Measurements from ENCODE around the gene SLC38A1.

The SLC38A1 gene

GRCh38 chr12:46238821-46239220, 30.0 kb downstream of the SLC38A1 start:
- Mint-ChIP-seq H3K36me3 (ENCODE audit: insufficient read depth) (peaks cover 82% of the 10 kb centered on the region), H3K4me1 (ENCODE audit: low read depth in 2 of 2) (peaks cover 36 to 71% of the 10 kb centered on the region in 2 donors), H3K4me3 (no peak overlapping the region), H3K27ac (peak overlapping the region; percentile 36 to 88), H3K9me3 (no peaks in the 10 kb centered on the region), H3K27me3 (no peaks in the 10 kb centered on the region)
- ATAC-seq (replicated peaks) (no peak), DNase-seq (no peak)

GRCh38 chr12:46237371-46238045, 31.3 kb downstream of the SLC38A1 start:
- DNase-seq, result no peak
- H3K4me3 Mint-ChIP-seq, result peak overlapping the region in 1 of 2 donors; percentile 45
- H3K27me3 Mint-ChIP-seq, result no peaks in the 10 kb centered on the region
- no peaks in the 10 kb centered on the region for H3K9me3 Mint-ChIP-seq
- peaks cover 80% of the 10 kb centered on the region for H3K36me3 Mint-ChIP-seq (ENCODE audit: insufficient read depth)
- ATAC-seq (replicated peaks), result no peak
- H3K4me1 Mint-ChIP-seq (ENCODE audit: low read depth in 2 of 2), result peaks cover 35 to 67% of the 10 kb centered on the region in 2 donors
- H3K27ac Mint-ChIP-seq, result peak overlapping the region in 1 of 2 donors; percentile 35

GRCh38 chr12:46234000-46234399, 34.8 kb downstream of the SLC38A1 start:
- Mint-ChIP-seq H3K4me1 (ENCODE audit: low read depth in 2 of 2) (peaks cover 34 to 61% of the 10 kb centered on the region in 2 donors), H3K27ac (peak overlapping the region; percentile 3 to 74), H3K9me3 (no peaks in the 10 kb centered on the region), H3K36me3 (ENCODE audit: insufficient read depth) (peaks cover 71% of the 10 kb centered on the region), H3K27me3 (no peaks in the 10 kb centered on the region), H3K4me3 (peak overlapping the region in 1 of 2 donors; percentile 16)
- peak; percentile 16 for ATAC-seq (replicated peaks)
- DNase-seq, result no peak

DNA sequence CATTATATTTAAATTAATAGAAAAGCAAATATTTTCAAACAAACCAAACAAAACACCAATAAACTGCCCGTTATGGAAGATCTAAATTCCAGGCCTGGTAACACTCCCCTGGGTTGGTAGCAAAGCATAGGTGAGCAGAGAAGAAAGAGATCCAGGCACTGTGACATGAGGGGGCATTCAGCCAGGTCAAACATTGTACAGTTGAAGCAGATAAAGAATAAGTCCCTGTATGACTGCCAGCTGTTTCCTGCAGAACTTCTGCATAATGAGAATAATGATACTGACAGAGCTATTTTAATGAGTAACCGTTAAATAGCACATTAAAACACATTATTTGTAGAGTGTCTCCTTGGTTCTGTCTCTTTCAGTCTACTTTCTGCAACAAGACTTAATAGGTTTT, 35.4 kb downstream of the SLC38A1 start:
- no peak overlapping the region for H3K4me3 Mint-ChIP-seq
- no peak for DNase-seq
- no peaks in the 10 kb centered on the region for H3K27me3 Mint-ChIP-seq
- peak overlapping the region; percentile 3 to 74 for H3K27ac Mint-ChIP-seq
- H3K36me3 Mint-ChIP-seq (ENCODE audit: insufficient read depth), result peaks cover 71% of the 10 kb centered on the region
- peaks cover 30 to 56% of the 10 kb centered on the region in 2 donors for H3K4me1 Mint-ChIP-seq (ENCODE audit: low read depth in 2 of 2)
- no peaks in the 10 kb centered on the region for H3K9me3 Mint-ChIP-seq
- ATAC-seq (replicated peaks), result no peak

DNA sequence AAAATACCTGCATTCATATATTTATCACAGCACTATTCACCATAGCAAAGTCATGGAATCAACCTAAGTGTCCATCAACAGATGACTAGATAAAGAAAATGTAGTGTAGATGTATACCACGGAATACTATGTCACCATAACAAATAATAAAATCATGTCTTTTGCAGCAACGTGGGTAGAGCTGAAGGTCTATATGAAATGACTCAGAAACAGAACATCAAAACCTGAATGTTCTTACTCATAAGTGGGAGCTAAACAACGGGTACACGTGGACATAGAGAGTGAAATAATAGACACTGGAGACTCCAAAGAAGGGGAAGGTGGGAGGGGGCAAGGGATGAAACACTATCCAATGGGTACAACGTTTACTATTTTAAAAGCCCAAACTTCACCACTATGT, 37.9 kb downstream of the SLC38A1 start:
- no peaks in the 10 kb centered on the region for H3K9me3 Mint-ChIP-seq
- H3K4me1 Mint-ChIP-seq (ENCODE audit: low read depth in 2 of 2), result peaks cover 27 to 54% of the 10 kb centered on the region in 2 donors
- ATAC-seq (replicated peaks) (no peak), DNase-seq (no peak)
- peaks cover 75% of the 10 kb centered on the region for H3K36me3 Mint-ChIP-seq (ENCODE audit: insufficient read depth)
- H3K27ac Mint-ChIP-seq, result peak overlapping the region in 1 of 2 donors; percentile 16
- no peaks in the 10 kb centered on the region for H3K27me3 Mint-ChIP-seq
- no peak overlapping the region for H3K4me3 Mint-ChIP-seq

DNA sequence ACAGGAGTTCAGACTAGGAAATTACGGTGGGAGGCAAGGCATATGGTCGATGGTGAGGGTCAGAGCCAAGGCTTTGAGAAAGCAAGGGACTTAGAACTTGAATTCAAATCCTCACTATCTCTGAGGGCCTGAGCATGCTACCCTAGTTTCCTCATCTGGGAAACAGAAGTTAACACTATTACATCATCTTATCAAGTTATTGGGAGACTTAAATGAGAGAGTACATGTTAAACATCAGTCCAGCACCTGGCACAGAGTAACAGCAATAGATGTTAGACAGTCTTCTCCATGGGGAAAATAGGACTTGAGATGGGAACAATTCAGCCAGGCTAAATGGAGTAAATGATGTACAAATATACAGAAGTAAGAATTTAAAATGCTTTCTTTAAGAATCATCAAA, 38.5 kb downstream of the SLC38A1 start:
- no peak for DNase-seq
- peaks cover 81% of the 10 kb centered on the region for H3K36me3 Mint-ChIP-seq (ENCODE audit: insufficient read depth)
- no peak overlapping the region for H3K4me3 Mint-ChIP-seq
- no peaks in the 10 kb centered on the region for H3K27me3 Mint-ChIP-seq
- peaks cover 26 to 52% of the 10 kb centered on the region in 2 donors for H3K4me1 Mint-ChIP-seq (ENCODE audit: low read depth in 2 of 2)
- H3K9me3 Mint-ChIP-seq, result no peaks in the 10 kb centered on the region
- peak overlapping the region; percentile 16 to 79 for H3K27ac Mint-ChIP-seq
- no peak for ATAC-seq (replicated peaks)

DNA sequence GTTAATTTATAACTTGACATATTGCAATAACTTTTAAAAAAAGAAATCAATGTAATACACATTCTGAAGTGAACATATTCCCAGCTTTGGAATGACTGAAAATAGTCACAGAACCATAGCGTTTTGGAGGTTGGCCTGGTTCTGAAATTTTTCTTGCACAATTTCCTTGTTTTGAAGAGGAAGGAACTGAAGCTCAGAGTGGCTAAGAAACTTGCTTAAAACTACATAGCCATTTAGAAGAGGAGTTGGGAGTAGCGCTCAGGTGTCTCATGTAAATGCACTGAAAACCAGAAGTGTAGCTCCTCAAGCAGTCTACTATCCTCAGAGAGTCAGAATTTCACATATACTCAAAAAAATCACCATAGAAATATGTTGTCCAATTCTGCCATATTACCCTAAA, 41.2 kb downstream of the SLC38A1 start:
- no peaks in the 10 kb centered on the region for H3K27me3 Mint-ChIP-seq
- ATAC-seq (replicated peaks), result no peak
- peak overlapping the region; percentile 32 to 64 for H3K27ac Mint-ChIP-seq
- peaks cover 81% of the 10 kb centered on the region for H3K36me3 Mint-ChIP-seq (ENCODE audit: insufficient read depth)
- no peaks in the 10 kb centered on the region for H3K9me3 Mint-ChIP-seq
- no peak overlapping the region for H3K4me3 Mint-ChIP-seq
- peaks cover 25 to 56% of the 10 kb centered on the region in 2 donors for H3K4me1 Mint-ChIP-seq (ENCODE audit: low read depth in 2 of 2)
- DNase-seq, result no peak

DNA sequence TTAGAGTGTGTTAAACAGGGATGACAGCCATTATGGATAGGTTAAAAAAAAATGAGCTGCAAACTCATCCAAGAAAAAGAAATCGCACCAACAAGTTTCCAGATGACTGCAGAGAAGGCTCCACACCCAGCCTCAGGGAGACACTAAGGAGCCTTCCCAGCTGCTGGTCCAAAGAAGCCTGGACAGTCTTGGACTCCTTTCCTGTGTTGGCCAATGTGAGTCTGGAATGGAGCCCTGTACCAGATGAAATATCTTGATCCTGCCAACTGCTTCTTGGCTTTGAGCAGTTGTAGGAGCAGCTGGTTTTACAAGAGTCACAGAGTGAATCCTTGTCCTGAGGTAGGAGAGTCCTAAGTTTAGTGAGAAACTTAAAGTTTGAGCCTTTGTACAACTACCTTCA, 44.5 kb downstream of the SLC38A1 start:
- Mint-ChIP-seq H3K36me3 (ENCODE audit: insufficient read depth) (peaks cover 78% of the 10 kb centered on the region), H3K27ac (peak overlapping the region; percentile 96 to 100), H3K9me3 (no peaks in the 10 kb centered on the region), H3K4me3 (peak overlapping the region in 1 of 2 donors; percentile 29), H3K4me1 (ENCODE audit: low read depth in 2 of 2) (peaks cover 47 to 76% of the 10 kb centered on the region in 2 donors), H3K27me3 (no peaks in the 10 kb centered on the region)
- ATAC-seq (replicated peaks) (no peak), DNase-seq (no peak)

DNA sequence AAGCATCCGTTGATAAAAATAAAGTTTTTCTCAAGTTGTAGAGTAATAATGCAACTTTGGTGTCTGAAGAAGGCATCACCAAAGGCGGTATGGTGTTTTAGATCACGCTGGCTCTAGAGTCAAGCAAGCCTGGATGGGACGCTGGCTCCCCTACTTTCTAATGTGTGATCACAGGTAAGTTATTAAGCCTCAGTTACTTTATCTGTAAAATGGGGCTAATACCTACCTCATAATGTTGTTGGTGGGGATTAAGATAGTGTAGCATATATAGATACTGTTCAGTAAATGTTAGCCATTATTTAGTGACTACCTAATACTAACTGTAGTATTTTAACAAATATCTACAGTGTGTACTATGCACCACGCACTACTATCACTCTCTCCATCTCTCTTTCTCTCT, 45.8 kb downstream of the SLC38A1 start:
- Mint-ChIP-seq H3K27me3 (no peaks in the 10 kb centered on the region), H3K27ac (peak overlapping the region; percentile 96 to 100), H3K4me1 (ENCODE audit: low read depth in 2 of 2) (peaks cover 61 to 87% of the 10 kb centered on the region in 2 donors), H3K9me3 (peaks cover 0 to 7% of the 10 kb centered on the region in 2 donors), H3K36me3 (ENCODE audit: insufficient read depth) (peaks cover 79% of the 10 kb centered on the region), H3K4me3 (peak overlapping the region; percentile 36 to 70)
- DNase-seq (no peak), ATAC-seq (replicated peaks) (no peak)

GRCh38 chr12:46222636-46223035, 46.2 kb downstream of the SLC38A1 start:
- Mint-ChIP-seq H3K27me3 (no peaks in the 10 kb centered on the region), H3K9me3 (peaks cover 0 to 7% of the 10 kb centered on the region in 2 donors), H3K27ac (peak overlapping the region; percentile 96 to 100), H3K4me3 (peak overlapping the region; percentile 36 to 70), H3K4me1 (ENCODE audit: low read depth in 2 of 2) (peaks cover 63 to 87% of the 10 kb centered on the region in 2 donors), H3K36me3 (ENCODE audit: insufficient read depth) (peaks cover 79% of the 10 kb centered on the region)
- DNase-seq, result no peak
- no peak for ATAC-seq (replicated peaks)

DNA sequence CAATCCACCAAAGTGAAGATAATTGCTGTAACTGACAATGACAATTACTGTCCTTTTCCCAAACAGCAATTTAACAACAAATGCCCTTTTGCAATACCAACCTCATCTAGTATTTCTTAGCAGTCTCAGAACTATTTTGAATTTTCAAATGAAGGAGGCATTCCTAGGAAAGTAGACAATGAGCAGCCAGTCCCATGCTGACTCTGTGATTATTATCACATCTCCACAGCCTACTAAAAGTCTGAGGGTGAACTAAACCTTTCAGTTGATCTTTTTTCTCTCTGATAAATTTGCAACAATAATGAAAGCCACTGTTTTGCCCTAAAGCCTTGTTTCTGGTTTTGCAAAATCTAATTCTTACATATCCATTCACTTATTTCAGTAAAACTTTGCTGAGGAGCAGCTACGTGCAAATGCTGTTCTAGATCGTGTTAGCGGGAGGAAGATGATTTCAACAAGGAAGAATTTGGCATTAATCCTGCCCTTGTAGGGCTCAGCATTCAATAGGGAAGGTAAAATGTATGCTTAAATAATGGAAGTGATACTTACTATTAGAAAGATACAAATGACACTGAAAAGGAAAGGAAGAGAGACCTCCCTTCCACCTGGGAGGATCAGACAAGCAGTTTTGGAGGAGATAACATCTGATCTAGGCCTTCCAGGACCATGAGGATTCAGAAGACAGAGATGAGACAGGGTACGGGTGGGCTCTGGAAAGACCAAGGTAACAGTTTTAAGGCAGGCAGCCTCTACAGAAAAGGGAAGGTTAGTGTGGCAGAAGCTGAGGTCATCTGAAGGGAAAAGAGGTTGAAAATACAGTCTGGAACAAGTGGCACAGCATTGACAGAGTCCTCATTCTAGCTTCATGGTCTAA, 47.4 kb downstream of the SLC38A1 start:
- peak overlapping the region; percentile 33 to 59 for H3K4me3 Mint-ChIP-seq
- H3K27ac Mint-ChIP-seq, result peak overlapping the region; percentile 96 to 100
- DNase-seq (no peak), ATAC-seq (replicated peaks) (no peak)
- peaks cover 65 to 86% of the 10 kb centered on the region in 2 donors for H3K4me1 Mint-ChIP-seq (ENCODE audit: low read depth in 2 of 2)
- peaks cover 78% of the 10 kb centered on the region for H3K36me3 Mint-ChIP-seq (ENCODE audit: insufficient read depth)
- peaks cover 0 to 7% of the 10 kb centered on the region in 2 donors for H3K9me3 Mint-ChIP-seq
- H3K27me3 Mint-ChIP-seq, result no peaks in the 10 kb centered on the region

- H3K9me3 Mint-ChIP-seq, result peaks cover 0 to 7% of the 10 kb centered on the region in 2 donors
- DNase-seq, result peak; percentile 41 to 51 (median 50)
- peaks cover 78% of the 10 kb centered on the region for H3K36me3 Mint-ChIP-seq (ENCODE audit: insufficient read depth)
- peak; percentile 37 for ATAC-seq (replicated peaks)
- H3K27ac Mint-ChIP-seq, result peak overlapping the region; percentile 96 to 100
- no peaks in the 10 kb centered on the region for H3K27me3 Mint-ChIP-seq
- H3K4me1 Mint-ChIP-seq (ENCODE audit: low read depth in 2 of 2), result peaks cover 78 to 94% of the 10 kb centered on the region in 2 donors
- peak overlapping the region; percentile 84 to 86 for H3K4me3 Mint-ChIP-seq
These were observed 48.8 kb downstream of the SLC38A1 start for GRCh38 chr12:46219877-46220655.
